HT1080 (cell line): ENCODE measurements around the gene ABCA1. TPM values are rescaled to one million over a fixed set of nuclear protein-coding genes. Genes with fewer than 3 reads are reported as not detected.

Experiments used
- DNase-seq: peaks from one replicate; pipeline ENCODE4 v3.0.0-alpha.2; 2015; ENCODE audit warnings: low read depth
- total RNA-seq: library from RNA; depleted of rRNA; stranded (reverse); fragments of >200 nt; shearing (Covaris generic); gene quantifications from 2 replicates; pipeline ENCODE4 v1.2.3, GENCODE V29; 2014

ABCA1 gene
- total RNA-seq, 1 experiment from 2014 or later, result 6.4 TPM

DNA sequence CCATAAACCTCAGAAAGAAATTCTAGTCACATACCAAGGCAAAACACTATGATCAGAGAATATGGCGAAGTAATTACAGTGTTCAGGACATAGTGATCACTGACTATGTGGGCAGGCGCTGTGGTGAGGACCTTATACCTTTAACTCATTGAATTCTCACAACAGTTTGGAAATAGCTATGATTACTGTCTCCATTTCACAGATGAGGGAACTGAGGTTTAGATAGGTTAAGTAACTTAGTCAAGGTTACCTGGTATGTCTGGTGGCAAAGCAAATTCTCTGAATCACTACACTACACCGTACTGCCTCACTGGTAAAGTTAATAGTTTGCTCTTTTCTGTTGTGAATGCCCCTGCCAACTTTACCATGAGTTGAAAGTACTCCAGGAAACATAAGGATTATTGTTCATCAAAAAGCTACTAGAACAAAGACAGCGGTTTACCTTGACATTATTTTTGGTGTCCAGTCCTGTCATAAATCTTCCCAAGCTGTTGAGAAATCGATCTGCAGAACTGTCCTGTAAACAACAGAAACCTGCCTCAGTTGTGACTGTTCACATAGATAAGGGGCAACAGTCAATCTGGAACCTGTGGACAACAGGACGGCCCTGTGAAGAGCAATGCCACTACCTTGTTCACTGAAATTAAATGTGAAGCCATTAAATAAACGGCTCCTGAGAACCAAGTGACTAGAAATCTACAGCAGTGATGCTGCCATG lies 127.7 kb downstream of the ABCA1 start:
- DNase-seq, result no peak

- no peak for DNase-seq
These were observed 129.6 kb downstream of the ABCA1 start for GRCh38 chr9:104798209-104798995.

- DNase-seq, result no peak
These were observed 132.1 kb downstream of the ABCA1 start for GRCh38 chr9:104795857-104796256.

- DNase-seq, result peak; percentile 19
These were observed 132.9 kb downstream of the ABCA1 start for GRCh38 chr9:104795082-104795481.

GRCh38 chr9:104794070-104794469 lies 133.9 kb downstream of the ABCA1 start:
- peak; percentile 34 for DNase-seq

DNA sequence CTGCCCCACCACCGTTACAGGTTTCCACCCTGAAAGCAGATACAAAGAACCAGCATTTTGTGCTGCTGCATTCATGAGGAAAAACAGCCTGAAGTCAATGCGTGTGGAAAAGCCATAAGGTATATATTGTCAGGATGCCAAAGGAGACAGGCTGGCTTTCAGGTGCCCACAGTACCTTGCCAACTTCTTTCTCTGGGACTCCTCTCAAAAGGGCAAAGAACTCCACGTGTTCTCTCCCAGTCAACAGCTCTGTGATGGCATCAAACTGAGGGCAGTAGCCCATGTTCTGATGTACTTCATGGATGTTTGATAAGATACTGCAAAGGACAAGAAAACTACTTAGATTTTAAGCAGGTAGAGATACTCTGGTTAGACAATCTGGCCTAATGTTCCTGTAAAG lies 139.7 kb downstream of the ABCA1 start:
- DNase-seq, result no peak

DNA sequence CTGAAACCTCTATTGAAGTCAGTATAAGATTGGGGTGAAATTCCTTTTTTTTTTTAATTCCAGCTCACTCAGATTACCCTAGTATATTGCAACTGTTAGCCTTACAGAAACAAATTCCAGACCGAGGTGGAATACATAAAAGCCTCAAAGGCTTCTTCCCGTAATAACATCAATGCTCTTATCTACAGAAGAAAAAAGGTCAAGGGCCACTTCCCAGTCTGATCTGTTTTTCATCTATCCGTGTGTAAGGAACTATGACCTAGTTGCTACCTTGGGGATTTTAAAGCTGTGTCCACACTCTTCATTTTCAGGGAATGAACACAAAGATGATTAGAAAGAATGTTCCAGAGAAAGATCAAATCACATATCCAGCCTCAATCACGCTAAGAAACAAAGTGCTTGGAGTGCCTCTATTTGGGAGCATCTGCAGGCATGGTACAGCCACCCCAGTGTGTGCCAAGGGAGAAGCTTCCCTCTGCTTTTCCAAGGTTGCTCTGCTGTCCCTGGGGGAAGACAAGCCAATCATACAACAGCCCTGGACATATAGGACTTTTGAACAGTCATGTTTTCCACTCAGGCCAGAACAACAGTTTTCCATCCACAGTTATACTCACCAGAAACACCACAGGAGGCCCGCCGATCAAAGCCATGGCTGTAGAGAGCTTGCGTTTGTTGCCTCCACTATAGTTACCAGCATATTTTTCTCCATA lies 140.5 kb downstream of the ABCA1 start:
- DNase-seq, result no peak

DNA sequence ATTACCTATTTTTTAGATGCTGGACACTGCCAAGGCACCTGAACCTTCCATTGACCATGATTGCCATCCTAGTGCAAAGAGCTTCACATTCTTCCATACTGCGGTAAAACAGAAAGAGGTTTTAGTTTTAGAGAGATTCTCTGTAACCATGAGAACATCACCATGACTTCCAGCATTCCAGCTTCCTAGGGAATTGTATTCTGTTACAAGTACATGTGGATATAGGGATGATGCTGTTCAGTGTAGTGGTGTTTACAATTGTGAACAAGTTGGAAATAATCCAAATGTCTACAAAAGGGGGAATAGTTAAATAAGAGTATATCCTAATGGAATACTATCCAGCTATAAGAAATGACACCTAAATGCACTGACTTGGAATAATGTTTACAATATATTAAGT lies 141.7 kb downstream of the ABCA1 start:
- no peak for DNase-seq

DNA sequence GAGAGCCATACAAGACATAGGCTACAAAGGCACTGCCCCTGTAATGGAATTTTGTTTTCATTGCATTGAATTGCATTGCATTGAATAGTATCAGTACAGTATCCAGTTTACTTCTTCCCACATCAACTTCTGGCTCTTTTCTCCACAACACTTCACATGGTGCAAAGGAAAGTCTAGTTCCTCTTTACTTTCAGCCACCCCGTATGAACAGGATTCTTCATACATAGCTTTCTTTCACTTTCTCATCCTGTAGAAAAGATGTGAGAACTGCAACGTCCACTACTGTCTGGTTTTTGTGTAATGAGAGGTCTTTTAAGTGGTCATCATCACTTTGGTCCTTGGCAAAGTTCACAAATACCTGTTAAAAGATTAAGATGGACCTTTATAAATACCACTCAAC lies 143.9 kb downstream of the ABCA1 start:
- no peak for DNase-seq

- DNase-seq, result no peak
These were observed 144.4 kb downstream of the ABCA1 start for GRCh38 chr9:104783588-104783987.

GRCh38 chr9:104780796-104781395 lies 147.1 kb downstream of the ABCA1 start:
- DNase-seq, result peak; percentile 37

GRCh38 chr9:104779946-104780535 lies 147.9 kb downstream of the ABCA1 start:
- no peak for DNase-seq

DNA sequence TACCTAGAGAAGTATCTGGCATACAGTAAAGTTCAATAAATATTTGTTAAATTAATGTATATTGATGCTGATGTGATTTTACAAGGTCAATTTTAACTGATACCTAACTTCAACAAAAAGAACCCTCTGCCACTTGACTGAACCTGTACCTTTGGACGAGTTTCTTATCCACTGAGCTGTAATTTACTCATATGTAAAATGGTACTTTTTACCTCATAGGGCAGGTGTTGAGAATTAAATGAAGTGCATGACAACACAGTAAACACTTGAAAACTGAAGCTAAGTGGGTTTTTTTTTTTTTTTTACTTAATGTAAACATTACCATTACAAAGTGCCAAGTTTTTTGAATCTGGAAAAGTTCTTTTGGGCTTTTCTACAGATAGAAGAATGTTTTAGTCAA lies 148.6 kb downstream of the ABCA1 start:
- DNase-seq, result no peak

DNA sequence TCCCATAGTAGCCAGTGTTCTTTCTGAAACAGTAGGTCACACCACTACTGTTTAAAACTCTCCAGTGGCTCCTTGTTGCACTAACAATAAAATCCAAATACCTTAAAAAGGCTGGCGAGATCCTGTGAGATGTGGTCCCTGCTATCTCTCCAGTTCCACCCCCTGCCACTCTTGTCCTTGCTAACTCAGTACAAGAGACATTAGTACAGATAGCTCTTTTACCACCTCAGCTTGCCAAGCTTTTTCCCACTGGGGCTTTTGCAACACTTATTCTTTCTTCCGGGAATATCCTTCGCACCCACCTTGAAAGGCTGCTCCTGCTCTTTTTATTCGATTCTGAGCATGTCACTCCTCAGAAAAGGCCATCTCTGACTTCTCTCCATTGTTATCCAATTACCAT lies 149.2 kb downstream of the ABCA1 start:
- DNase-seq, result no peak

- DNase-seq, result no peak
These were observed 151.2 kb downstream of the ABCA1 start for GRCh38 chr9:104776797-104777196.

- DNase-seq, result no peak
These were observed 152.0 kb downstream of the ABCA1 start for GRCh38 chr9:104775976-104776375.

DNA sequence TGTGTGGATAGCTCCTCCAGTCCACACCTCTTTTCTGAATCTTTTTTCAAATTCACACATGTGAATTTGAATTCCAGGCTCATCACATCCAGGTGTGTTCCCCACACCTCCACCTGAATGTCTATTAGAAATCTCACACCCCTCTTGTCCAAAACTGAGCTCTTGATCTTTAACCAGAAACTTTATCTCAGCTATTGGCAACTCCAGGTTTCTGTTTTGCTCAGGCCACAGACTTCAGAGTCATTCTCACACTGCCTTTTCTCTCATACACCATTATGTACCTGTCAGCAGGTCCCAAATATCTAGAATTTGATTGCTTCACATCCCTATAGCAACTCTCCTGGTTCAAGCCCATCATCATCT lies 152.4 kb downstream of the ABCA1 start:
- DNase-seq, result no peak

DNA sequence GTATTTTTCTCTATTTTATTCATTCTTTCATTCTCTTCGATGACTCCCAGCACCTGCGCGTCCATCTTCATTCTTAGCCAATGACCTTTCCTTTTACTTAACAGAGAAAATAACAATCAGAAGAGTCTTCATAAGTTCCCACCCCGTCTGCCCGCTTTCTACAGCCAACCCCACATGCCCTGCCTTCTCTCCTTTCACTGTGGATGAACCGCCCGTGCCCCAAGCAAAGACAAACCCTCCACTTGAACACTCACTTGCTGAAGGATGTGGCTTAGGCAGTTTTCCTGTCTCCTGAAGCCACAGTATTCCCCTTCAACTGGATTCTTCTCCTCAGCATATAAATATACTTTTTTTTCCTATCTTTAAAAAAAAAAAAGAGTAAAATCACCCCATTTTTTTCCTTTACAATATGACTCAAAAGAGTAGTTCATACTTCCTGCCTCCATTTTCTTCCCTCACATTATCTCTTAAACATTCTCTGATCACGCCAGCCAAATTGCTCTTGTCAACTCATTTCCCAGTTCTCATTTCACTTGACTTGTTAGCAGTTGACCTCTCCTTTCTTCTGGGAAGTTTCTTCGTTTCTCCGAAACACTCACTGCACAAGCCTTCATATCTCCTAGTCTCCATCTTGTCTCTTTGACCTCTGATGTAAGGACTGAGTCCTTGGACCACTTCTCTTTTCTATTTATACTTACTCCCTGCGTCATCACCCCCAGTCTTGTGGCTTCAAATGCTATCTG lies 153.0 kb downstream of the ABCA1 start:
- no peak for DNase-seq

DNA sequence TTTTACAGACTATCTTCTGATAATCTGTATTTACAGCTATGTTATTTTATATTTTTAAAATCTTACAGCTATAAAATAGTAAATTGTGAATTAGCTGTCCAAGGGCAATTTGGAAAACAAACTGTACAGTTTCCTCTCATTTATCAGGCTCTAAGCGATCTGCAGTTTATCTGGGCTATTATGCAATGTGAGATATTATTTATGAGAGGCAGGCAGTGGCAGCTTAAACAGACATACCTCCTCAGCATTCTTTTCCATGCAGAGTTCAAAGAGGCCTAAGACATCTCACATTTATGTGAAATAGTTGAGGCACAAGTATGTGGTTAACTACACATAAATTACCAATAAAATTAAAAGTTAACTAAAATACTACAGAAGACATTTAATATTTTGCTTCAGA lies 153.8 kb downstream of the ABCA1 start:
- no peak for DNase-seq

- no peak for DNase-seq
These were observed 155.0 kb downstream of the ABCA1 start for GRCh38 chr9:104772714-104773510.
